ENCODE results near the gene IL10.

GRCh38 chr1:206787891-206788290, 15.6 kb upstream of the IL10 start:
- TF ChIP-seq, protein P1, sequence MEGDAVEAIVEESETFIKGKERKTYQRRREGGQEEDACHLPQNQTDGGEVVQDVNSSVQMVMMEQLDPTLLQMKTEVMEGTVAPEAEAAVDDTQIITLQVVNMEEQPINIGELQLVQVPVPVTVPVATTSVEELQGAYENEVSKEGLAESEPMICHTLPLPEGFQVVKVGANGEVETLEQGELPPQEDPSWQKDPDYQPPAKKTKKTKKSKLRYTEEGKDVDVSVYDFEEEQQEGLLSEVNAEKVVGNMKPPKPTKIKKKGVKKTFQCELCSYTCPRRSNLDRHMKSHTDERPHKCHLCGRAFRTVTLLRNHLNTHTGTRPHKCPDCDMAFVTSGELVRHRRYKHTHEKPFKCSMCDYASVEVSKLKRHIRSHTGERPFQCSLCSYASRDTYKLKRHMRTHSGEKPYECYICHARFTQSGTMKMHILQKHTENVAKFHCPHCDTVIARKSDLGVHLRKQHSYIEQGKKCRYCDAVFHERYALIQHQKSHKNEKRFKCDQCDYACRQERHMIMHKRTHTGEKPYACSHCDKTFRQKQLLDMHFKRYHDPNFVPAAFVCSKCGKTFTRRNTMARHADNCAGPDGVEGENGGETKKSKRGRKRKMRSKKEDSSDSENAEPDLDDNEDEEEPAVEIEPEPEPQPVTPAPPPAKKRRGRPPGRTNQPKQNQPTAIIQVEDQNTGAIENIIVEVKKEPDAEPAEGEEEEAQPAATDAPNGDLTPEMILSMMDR (IDR thresholded peaks at IDR 0.05), result no peak
- TF ChIP-seq POLR2A (IDR thresholded peaks at IDR 0.05), result no peak
